ENCODE measurements around the gene ANXA9.

ANXA9 gene, protein sequence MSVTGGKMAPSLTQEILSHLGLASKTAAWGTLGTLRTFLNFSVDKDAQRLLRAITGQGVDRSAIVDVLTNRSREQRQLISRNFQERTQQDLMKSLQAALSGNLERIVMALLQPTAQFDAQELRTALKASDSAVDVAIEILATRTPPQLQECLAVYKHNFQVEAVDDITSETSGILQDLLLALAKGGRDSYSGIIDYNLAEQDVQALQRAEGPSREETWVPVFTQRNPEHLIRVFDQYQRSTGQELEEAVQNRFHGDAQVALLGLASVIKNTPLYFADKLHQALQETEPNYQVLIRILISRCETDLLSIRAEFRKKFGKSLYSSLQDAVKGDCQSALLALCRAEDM

DNA sequence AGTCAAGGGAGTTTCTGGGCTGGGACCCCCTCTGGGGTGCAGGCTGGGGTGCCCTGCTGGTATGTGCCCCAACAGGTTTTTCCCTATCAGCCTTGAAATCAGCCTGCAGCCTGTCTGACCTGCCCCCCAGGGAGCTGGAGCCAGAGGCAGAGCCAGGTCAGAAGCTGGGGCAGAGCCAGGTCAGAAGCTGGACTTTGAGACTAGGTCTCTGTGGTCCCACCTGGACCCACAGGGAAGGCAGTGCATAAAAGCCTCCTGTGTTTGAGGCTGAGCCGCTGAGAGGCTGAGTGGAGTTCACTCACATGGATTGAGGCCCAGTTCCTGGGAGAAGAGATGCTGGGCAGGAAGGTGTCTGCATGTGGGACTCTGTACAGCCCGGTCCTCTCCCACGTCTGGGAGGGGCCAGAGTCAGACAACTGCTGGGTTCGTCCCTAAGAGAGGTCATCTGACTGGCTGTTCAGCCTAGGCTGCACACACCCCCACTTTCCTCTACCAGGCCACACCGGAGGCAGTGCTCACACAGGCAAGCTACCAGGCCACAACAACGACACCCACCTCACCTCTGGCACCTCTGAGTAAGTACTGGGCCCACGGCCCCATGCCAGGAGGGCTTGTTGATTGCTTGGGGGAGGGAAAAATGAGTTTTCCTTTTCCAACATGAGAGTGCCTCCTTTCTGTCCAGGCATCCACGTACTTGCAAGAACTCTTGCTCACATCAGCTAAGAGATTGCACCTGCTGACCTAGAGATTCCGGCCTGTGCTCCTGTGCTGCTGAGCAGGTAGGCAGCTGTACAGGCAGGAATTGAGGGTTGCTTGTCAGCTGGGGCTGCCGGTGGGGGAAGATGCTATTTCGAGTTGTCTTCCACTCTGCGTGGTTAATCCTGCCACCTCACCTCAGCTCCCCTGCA, at the start of gene ANXA9:
Gene ANXA9, plus strand, starts transcription at position 488 of the 908 bp plus-strand sequence. CDS start 814 bp downstream, outside the sequence.
- DNase-seq = no peak

DNA sequence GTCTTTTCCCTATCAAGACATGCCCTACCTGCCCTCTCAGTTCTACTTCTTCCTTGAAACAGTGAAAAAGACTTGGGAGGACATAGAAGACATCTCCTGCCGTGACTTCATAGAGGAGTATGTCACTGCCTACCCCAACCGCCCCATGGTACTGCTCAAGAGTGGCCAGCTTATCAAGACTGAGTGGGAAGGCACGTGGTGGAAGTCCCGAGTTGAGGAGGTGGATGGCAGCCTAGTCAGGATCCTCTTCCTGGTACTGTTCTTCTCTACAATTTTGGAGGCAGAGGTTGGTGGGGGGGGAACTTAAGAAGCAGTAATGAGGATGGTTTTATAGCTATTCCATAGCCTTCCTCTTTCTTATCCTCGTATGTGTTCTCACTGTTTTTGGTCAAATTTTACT, 37.2 kb upstream of the ANXA9 start:
- DNase-seq = no peak

DNA sequence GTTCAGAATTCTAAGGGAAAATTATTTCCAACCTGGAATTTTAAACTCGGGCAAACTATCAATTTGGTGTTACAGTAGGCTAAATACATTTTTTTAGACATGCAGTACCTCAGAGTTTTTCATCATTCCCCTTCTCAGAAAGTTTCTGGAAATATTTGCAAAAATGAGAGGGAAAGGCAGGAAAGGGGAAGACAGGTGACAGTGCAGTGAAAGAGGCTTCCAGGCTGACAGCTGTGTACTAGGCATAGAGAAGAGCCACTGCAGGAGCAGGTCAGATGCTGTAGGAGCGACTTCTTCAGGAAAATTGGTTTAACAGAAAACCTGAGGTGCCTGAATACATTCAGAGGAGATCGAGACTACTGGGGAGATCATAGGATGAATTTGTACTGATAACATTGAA, 27.4 kb upstream of the ANXA9 start:
- no peak for DNase-seq

DNA sequence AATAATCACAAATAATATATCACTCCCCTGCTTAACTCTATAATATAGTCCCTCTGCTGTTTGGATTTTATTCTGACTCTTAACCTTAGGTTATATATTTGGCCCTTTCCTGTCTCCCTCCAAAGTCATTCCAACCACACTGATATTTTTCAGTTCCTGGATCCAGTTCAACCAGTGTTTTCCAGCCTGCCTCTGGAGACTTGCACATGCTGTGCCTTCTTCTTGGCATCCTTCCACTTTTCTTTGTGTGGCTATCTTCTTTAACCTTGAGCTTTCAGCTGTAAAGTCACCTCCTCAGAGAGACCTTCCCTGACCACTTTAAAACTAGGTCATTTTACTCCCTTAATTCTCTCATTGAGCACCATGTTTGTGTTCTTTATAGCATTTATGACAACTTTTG, 26.8 kb upstream of the ANXA9 start:
- DNase-seq = no peak

DNA sequence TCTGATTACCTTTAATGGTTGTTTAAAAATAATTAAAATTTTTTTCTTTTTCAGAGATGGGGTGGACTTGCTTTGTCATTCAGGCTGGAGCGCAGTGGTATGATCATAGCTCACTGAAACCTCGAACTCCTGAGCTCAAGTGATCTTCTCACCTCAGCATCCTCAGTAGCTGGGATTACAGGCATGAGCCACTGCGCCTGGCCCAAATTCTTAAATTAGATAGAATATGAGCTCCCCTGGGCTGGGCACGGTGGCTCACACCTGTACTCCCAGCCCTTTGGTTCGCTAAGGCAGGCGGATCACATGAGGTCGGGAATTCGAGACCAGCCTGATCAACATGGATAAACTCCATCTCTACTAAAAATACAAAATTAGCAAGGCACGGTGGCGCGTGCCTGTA, 24.4 kb upstream of the ANXA9 start:
- DNase-seq = no peak

DNA sequence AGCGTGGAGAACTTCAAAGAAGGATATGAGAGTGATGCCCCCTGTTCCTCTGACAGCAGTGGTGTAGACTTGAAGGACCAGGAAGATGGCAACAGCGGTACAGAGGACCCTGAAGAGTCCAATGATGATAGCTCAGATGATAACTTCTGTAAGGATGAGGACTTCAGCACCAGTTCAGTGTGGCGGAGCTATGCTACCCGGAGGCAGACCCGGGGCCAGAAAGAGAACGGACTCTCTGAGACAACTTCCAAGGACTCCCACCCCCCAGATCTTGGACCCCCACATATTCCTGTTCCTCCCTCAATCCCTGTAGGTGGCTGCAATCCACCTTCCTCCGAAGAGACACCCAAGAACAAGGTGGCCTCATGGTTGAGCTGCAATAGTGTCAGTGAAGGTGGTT, 21.4 kb upstream of the ANXA9 start:
- no peak for DNase-seq

DNA sequence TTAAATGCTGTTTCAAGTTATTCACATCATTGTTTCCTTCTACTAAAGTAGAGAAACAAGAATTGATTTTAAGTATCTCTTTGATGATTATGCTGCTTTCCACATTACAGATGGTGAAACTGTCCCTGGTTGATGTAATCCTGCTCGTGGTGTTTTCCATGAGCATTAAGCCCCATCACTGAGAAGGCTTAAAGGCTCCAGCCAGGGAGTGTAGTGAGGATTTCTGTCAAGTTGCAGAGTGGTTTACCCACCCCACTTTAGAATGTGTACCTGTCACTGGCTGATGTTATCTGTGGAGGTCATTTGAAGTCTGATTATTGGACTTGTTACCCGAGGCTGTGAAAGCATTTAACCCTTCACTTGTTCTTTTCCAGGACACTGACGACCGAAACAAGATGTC, 20.3 kb upstream of the ANXA9 start:
- DNase-seq = no peak

DNA sequence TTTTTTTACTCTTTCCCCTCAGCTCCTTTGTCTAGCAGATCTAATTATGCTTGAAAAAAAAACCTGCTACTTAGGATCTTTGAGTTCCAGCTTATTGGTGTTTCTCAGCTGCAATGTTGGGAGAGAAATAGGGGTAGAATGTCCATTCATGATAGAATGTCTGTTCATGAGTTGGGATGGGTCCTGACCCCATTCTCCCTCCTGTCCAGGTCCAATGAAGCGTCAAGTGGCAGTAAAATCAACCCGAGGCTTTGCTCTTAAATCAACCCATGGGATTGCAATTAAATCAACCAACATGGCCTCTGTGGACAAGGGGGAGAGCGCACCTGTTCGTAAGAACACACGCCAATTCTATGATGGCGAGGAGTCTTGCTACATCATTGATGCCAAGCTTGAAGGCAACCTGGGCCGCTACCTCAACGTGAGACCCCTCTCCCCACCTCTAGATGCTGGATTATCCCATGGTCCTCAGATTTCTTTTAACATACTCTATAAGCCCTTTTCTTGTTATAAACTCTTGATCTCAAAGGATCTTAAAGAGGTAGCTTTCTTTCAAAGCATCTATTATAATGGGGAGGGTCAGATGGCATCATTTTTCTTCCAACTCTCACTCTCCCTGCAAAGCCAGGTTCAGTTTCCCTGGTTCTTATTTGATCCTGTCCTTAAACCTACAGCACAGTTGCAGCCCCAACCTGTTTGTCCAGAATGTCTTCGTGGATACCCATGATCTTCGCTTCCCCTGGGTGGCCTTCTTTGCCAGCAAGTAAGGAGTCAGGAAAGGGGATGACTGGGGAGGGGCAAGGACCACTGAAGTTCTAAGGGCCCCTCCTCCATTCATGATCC, 18.6 kb upstream of the ANXA9 start:
- no peak for DNase-seq

DNA sequence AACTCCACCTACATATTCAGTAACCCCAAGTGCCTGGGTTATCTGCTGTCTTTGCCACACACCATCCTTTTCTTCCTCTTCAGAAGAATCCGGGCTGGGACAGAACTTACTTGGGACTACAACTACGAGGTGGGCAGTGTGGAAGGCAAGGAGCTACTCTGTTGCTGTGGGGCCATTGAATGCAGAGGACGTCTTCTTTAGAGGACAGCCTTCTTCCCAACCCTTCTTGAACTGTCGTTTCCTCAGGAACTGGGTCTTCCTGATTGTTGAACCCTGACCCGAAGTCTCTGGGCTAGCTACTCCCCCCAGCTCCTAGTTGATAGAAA, 18.0 kb upstream of the ANXA9 start:
- no peak for DNase-seq

DNA sequence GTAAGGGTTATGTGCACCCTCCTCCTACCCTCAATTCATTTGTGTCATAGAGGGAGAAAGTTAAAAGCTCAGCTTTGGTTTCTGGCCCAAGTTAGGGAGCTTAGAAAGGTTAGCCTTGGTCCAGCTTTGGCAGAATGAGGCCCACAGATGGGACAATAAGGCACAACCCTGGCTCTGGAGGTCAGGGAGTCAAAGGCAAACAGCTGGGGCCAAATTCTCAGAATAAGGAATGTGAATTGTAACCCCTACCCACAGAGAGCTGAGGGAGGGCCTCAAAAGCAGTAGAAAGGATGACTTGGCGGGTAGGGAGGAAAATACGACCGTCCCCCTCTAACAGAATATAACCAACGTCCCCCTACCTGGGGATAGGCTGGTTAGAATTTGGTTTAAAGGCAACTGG, 16.5 kb upstream of the ANXA9 start:
- DNase-seq = no peak

DNA sequence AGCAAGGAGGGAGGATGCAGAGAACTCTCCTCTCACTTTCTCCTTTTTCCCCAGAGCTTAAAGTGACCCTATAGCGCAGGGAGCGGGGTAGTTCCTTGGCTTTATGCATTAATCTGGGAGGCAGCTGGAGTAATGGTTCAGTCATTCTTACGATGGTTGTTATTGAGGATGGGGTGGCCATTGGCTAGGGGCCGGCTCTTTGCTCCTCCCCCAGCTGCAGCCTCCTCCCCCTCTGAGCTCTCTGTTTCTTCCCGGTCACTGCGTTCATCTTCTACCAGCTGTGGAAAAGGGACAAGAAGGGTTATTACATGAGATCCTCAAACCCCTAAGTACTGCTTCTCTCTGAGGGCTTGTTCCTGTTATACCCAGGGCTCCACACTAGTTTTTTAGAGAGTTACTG, 16.1 kb upstream of the ANXA9 start:
- peak in 15 of 58 donors; percentile 7 to 49 (median 20) for DNase-seq

DNA sequence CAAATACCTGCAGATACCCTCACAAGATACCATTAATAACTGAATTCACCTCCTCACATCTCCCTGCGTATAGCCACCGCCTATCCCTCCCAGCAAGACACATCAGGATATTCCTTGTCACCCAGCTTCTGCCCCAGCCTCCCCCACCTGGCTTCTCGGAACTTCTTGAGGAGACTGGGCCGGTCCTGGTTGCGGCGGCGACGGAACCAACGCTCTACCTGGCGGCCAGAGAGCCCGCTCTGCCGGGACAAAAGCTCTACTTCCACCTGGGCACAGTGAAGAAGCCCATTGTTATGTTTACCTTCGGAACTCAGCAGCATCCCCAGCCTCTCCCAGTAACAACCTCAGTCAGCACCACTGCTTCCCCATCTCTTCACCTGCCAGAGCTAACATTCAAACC, 14.2 kb upstream of the ANXA9 start:
- DNase-seq = no peak

DNA sequence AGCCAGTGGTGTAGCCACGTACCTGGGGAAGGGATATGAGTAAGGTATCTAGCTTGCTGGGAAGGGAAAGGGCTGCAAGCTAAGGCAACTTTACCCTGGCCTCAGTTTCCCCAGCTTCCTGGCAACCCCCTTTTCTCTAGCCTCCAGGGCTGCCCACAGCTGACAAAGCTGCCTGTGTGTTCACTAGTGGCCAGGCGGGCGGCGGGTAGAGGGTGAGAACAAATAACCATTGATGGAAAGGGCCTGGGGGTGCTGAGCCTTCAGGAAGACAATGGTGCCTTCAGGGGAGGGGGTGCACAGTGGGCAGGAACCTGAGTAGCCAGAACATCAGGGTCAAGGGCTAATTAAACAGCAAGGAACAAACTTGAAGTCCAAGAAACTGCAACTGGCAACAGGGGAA, 13.6 kb upstream of the ANXA9 start:
- peak in 47 of 58 donors; percentile 2 to 84 (median 55) for DNase-seq

DNA sequence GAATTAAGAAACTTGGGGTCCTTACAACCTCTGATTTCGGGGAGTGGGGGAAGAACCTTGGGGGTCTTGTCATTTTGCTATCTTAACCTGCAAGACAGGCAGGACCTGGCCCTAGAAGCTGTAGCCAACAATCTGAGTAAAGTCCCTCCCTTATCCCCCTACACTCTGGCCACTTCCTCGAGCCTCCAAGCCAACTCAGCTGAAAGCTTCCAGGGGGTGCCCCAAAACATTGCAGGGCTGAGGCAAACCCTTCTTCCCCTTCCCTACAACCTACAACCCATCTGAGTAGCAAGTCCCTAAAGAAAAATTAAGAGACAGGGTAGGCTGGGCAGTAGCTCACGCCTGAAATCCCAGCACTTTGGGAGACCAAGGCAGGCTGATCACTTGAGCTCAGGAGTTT, 12.5 kb upstream of the ANXA9 start:
- DNase-seq = no peak

DNA sequence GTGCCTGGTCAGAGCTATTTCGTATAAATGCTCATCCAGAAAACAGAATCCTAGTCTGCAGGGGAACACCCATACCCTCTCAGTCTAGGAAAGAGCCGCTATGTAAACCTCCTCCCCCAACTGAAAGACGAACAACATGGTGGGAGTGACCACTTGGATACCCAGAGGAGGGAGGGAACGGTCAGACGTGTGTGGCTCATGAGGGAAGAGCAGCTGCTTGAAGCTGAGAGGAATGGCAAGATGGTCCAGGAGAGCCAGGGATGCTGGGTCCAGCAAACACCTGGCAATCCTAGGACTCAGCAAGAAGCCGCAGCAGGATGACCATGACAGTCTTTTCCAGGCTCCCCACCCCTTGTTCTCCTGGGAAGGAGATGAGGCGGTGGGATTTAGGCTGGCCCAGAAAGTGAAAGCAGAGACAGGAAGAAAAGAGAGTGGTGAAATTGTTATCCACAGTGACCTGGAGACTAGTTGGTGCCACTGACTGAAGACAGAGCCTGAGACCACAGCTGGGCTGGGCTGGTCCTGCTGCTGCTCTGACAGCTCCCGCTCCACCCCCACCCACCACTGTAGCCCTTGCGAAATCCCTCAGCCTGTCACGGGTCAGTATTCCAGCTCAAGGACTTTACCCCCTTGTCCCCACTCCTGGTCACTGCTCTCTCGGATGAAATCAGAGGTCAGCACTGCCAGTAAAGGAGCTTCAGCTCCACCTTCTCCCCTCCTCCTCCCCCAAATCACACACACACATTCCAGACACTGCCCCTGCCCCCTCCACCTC, 11.1 kb upstream of the ANXA9 start:
- peak in 17 of 58 donors; percentile 6 to 53 (median 17) for DNase-seq

DNA sequence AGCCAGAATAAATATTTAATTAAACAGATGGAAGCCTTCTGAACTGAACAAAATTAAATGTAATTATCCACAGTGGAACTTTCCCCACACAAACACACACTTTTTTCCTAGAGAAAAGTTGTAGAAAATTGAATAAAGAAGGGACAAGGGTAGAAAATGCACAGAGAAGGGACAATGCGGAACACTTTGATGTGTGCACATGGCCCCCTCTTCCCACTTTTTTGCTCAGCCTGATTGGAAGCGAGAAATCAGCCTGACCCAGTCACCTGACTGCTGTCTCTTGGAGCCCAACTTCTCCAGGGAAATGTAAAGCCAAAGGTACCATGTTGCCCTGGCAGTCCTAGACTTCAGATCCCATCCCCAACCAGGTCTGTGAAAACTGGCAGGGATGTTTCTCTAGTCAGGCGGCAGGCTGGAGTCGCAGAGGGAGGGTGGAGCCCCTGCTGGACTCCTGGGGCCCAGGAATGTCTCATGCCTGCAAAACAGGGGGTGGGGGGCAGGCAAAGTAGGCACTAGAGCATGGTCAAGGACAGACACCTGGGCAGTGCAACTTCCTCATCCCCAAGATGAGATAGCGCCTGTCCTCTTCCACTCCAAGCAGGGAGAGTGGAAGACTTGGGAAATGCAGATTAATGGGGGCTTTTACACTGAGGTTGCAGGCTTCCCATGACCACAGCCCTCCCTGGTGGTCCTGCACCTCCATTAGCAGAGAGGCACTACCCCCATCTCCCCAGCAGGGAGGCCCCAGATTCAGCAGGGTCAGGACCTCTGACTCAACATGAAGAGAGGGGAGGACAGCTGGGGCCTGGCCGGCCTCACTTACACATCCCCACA, 10.3 kb upstream of the ANXA9 start:
- peak in 3 of 58 donors; percentile 11 to 21 (median 18) for DNase-seq

DNA sequence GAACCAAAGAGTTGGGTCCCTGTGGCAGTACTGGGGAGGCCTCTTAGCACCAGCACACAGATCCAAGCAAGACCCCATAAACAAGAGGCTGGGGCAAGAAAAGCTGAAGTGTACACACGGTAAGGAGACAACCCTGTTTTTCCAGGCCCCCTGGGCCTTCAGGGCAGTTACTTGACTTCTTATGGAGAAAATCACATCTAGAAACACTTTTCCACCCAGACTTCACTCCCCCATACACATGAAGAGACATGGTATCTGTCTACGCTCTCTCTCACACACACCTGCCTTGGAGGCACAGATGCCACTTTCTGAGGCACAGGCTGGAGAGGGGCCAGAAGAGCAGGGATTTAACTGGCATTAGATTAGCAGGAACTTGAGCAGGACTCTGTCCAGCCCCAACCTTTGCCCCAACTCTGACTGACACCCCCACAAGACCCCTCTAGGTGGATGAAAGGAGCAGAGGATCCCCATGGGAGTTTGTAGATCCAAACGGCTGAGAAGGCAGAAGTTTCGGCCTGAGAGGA, 9.6 kb upstream of the ANXA9 start:
- DNase-seq = no peak

DNA sequence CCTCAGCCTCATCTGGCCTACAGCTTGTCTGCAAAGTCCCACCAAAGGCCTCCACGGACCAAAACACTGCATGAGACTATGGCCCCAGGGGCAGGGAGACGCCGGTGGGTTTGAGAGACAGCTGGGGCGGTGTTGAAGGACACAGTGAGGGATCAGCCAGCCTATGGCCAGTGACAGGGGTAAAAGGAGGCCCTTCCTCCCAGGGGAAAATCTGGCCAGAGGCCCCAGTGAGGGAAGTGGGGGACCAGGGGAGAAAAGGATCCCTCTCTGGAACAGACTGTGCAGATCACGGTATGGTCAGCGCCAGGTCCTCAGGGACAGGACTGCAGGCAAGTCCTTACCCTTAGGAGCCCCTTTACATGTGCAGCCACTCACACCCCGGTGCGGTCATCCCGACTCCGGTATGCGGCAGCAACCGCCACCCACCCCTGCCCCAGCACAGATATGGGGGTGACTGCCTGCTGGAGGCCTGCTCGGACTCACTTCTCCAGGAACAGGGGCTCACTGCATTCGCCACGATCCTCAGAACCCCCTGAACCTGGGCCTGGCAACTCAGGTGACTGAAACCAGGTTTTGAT, 8.7 kb upstream of the ANXA9 start:
- peak in 8 of 58 donors; percentile 24 to 48 (median 38) for DNase-seq
